HG03432 (cell line): ENCODE data around the gene ARSG.
A peak's percentile ranks its signal among the peaks of the same experiment; 100 is the strongest.

Source experiments
- ATAC-seq: cut with Tn5 transposase; IDR thresholded peaks from one replicate; pipeline ENCODE4 v1.9.1; 2021; ENCODE audit warnings: mild to moderate bottlenecking, moderate library complexity; ENCODE audit not compliant: unreplicated experiment

ARSG gene

DNA sequence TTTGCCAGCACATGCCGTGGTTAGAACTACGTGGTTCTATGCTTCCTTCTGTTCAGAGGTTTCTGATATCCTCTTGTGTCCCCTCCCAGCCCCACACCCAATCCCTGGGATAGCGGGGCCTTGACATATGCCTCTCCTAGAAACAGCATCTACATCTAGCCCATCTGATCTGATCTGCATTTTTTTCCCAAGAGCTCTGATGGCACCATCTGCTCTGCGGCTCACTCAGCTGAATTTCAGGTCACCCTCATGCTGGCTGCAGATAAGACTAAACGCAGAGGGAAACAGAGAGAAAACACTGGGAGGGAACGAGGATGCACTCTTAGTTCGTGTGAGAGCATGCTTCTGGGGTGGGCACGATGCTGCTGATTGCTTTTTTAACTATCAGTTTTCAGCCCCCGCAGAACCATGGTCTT, 155.3 kb downstream of the ARSG start:
- ATAC-seq: no peak

DNA sequence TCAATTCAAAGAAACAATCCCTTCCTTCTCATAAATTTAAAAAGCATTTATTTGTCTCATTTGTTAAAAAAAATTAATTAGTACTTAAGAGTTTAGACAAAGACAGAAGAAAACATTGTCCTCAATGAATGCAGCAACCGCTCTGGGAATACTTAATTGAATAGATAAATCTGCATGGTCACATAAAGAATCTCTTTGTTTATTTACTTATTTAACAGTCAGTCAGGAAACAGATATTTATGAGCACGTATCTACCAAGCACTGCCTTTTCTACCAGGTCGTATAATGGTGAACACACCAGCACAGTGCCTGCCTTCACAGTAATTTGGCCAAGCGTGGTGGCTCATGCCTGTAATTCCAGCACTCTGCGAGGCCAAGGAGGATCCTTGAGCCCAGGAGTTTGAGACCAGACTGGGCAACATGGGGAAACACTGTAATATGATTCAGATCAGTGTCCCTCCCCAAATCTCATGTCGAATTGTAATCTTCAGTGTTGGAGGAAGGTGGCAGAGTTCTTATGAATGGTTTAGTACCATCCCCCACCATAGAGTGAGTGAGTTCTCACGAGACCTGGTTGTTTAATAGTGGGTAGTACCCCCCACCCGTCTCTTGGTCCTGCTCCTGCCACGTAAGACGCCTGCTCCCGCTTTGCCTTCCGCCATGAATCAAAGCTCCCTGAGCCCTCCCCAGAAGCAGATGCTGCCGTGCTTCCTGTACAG, 157.9 kb downstream of the ARSG start:
- no peak for ATAC-seq

DNA sequence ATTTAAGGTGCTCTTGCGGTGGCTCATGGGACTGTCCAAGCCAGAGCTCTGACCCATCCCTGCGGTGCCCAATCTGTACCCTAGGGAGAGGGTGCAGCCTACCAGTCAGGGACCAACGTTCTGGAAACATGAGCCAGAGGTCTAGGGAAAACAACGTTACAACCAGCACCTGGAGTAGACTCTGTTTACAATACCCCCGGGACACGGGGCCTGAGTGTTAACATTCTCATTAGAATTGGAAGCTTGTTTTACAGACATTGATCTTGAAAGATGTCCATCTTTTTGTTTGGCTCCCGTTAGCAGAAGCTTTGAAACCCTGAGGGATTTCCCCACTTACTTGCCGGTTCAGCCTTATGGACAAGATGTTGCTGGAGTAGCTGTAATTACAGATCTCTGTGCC, 159.1 kb downstream of the ARSG start:
- no peak for ATAC-seq

DNA sequence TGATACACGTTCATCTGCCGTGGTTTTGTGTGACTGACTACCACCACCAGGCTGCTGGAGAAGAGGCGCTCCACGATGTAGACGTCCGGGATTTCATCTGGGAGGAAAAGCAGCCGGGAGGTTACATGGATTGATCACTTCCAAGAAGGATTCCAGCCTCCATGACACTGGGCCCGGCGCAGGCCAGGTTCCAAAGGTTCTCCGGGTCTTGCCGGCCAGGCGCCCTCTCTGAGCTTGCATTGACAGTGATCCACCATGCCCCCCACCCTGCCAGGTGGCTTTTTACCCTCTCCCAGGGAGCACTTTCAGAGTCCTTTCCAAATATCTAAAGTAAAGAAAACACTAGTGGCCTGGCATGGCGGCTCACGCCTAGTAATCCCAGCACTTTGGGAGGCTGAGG, 159.5 kb downstream of the ARSG start:
- no peak for ATAC-seq

DNA sequence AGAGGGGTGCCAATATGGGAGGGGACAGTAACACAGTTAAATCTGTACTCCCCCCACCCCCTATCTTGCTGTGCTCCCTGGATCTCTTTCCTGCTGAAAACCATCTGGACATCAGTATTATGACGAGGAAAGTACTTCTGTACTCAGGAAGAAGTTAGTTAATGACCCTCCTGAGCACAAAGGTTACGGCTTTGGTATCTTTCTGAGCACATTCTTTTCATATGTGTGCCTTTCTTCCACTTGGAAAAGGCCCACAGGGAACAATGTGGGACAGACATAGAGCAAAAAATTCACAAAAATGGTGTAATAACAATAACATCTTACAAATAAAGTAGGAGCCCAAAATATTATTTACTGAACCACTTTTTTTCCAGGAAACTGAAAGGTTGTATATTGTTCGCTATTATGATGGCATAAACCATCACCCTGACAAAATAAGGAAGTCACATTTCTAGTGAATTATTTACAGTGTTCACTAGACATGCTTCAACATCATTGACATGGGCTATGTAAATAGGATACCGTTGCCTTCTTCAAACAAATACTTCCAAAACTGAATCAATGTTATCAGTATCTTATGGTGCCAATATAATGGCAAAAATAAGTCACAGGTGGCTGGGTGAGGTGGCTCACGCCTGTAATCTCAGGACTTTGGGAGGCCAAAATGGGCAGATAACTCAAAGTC, 160.5 kb downstream of the ARSG start:
- ATAC-seq: no peak

DNA sequence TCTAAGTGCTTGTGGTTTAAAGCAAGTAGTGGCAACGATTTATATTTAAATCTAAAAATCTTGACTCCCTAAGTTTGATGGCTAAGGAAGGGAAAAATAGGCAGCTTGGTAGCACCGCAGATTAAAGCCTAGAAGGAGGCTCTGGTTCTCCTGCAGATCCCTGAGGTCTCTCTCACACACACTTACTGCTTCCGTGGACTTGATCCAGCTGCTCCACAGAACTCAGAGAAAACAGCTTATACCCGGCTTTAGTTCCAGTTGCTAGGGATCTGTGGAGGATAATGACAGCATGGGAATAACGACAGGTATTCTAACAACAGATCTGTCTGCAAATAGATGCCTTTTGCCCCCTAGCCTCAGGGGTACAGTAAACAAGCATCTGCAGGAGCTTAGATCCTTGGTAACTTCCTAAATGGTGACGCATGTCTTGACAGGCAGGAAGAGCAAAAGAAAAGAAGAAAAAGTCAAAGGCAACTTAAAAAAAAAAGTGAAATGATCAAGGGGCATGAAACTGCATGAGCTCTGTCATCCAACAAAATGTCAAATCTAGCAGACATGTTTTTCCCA, 161.5 kb downstream of the ARSG start:
- no peak for ATAC-seq

DNA sequence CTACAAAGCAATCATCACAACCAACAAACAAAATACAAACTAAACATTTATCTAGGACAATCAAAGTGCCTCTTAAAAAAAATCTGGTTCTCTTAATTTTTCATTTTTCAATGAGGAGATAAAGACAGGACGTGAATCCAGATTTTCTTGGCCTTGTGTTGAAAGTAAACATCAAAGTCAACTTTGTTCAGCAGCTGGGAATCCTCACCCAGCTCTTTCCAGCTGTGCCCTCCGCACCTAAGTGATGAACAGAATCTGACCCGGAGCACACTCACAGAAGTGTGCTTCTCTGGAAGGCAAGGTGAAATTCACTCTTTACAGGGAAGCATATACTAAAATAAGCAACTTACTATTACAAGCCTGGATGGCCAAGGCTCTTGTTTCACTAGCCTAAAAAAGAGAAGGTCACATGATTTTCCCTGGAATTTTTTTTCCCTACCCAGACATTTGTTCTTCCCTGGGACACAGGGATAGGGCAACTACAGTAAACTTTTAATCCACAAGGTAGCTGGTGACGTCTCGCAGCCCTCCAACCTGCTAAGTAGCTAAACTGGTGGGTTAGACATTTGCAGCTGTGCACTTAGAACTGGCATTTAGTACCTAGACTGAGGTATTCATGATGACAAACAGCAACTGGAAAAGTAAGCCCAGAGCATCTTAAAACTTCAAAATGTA, 162.8 kb downstream of the ARSG start:
- no peak for ATAC-seq

DNA sequence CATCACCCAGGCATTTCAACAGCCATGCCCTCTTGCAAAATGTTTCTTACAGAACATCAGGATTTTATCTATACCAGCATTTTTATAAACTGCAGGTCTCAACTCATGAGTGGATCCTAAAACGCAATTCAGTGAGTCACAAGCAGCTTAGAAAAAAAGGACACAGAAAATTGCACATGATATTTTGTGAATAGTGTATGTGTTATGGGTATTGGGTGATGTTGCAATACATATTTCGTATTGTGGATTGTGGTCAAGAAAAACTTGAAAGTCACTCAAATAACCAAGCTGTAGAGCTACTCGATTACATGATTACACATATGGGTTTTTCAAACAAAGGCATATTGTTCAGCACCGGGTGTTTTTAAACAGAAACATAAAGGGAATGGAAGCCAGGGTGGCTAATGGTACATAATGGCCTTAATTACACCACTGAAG, 164.6 kb downstream of the ARSG start:
- no peak for ATAC-seq

DNA sequence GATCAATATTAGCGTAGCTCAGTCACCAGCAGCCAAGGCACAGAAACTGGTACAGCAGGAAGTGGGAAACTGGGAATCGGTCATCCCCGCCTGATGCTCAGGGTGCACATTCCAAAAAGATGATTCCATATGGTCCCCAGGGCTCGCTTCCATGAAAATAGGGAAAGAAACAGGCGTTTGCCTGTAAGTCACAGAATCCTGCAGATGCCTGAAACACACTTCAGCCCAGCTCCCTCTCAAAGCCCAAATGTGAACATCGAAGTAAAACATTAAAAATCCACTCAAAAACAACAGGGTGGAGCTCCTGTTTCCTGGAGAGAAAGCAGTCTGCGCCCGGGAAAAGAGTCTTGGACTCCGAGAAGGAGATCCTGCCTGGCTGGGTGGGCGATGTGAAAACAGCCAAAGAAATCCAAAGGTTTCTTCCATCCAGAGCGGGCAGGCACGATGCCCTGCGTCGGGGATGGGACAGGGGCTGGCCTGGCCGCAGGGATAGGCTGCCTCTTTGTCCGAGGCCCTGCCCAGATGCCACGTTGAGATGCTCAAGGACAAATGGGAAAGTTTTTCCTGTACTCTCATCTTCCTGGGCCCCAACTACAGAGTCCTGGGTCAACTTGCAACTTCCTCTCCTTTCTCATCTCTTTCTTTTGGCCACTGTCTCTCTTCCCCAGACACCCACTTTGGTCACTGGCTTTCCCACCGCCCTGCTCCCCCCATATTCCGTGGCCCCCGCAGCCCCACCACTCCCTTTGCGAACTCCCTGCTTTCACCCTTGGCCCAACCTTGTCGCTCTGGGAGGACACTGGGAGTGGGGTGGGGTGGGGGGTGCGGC, 165.3 kb downstream of the ARSG start:
- ATAC-seq: no peak

DNA sequence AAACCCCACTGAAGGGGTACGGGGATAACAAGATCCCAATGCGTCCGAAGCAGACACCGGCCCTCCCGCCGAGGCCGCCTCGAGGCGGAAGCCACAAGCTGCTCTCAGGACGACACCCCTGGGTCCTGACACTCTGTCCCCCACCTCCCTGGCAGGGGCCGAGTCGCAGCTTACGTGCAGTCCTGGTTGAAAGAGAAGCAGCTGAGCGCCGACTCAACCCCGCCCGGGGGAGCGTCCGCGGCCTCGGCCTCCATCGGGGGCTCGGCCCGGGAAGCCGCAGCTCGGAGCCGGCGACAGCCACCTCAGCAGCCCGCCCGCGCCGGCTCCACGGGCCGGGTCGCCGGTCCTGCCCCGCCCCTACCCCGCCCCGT, 165.9 kb downstream of the ARSG start, which contains the start of gene WIPI1:
WIPI1 (minus strand) TSS at position 329 of the 371 bp plus-strand sequence; CDS start at position 254, 75 bp downstream.
- peak; percentile 28 for ATAC-seq

DNA sequence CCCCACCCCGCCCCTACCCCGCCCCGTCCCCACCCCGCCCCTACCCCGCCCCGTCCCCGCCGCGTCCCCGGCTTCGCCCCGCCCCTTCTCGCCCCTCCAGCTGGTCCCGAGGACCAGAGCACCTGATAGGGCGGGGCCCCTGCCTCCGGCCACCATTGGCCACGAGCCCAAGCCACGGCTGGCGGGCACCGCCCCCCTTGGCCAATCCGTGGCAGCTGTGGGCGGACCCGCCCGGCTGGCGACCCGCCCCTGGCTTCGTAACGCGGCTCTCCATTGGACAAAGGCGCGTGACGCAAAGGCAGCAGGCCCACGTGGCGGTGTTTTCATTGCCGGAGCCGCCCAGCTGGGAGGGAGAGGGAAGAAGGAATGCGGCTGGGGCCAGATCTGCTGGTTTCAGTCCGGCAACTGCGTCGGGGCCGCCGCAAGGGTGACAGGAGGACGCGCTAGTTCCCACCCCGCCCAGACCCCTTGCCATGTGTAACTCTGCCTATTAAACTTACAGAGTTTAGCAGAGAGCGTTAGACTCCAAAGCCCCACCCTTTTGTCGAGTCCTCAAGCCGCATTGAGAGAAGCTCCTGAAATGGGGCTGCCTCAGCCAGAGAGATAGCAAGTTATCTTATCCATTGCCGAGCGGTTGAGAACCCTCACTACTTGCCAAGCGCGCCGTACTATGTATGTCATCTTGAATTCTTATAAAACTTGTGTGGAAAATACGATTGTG, 166.4 kb downstream of the ARSG start:
- peak; percentile 79 for ATAC-seq

DNA sequence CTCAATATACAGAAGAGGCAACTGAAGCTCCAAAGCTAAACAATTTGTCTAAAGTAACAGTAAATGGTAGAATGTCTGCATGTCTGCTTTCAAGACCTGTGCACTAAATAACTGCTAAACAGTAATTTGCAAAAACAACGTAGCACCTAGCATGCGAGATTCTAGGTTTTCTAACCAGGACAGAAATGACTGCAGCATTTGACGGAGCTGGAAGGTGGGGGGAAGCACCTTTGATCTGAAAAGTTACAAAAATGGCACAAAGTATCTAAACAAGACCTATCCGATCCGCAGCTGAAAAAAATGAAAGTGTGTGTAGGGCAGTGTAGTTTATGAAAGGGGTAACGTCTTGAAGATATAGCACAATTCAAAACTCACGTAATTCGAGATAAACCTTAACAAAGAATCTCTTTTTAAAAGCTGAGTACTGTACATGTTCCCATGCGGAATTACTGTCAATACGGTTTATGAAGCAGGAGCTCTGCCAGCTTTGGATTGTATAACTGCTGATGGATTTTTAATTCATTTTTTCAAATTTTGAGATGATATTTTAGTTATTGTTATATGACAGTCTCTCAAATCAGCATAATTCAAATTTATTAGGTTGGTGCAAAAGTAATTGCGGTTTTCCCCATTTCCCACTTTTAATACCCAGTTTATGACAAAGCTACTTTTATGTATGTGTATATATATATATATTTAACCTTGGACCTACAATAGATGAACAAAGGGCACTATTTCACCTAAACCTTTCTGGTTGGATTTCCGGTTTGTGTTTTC, 167.2 kb downstream of the ARSG start:
- ATAC-seq: no peak

DNA sequence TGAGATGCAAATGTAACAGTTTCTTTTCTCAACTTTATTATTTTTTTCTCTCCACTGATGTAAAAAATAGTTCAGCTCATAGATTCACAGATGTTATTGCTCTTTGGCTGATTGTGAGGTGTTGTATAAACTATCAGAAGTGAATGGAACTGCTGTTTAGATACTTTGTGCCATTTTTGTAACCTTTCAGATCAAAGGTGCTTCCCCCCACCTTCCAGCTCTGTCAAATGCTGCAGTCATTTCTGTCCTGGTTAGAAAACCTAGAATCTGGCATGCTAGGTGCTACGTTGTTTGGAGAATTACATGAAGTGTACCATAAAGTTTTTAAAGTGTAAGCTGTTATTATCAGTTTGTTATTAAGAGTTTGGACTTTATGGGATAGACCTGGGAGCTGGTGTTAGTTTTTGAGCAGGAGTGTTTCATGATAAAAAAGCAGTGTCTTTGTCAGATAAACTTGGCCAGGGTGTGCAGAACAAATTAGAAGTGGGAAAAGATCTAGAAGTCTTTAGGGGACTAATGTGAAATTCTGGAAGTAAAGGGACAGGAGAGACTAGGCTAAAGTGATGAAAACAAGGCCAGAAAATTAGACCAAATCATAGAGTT, 167.8 kb downstream of the ARSG start:
- ATAC-seq: peak; percentile 28

DNA sequence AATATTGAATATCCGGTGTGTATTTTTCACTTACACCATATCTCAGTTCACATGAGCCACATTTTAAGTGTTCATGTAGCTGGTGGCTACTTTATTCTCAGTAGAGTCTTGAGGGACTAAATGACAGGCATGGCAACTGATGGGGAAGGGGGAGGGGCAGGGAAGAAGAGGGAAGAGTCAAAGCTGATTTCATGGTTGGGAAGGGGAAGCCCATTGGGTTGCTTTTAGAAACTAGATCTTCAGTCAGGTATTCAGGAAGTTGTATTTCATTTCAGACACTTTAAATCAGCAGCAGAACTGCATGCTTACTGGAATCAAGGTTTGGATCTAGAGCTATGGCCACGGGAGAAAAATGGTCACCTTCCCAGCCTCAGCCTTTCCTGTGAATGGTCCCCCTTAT, 168.9 kb downstream of the ARSG start:
- ATAC-seq: no peak

DNA sequence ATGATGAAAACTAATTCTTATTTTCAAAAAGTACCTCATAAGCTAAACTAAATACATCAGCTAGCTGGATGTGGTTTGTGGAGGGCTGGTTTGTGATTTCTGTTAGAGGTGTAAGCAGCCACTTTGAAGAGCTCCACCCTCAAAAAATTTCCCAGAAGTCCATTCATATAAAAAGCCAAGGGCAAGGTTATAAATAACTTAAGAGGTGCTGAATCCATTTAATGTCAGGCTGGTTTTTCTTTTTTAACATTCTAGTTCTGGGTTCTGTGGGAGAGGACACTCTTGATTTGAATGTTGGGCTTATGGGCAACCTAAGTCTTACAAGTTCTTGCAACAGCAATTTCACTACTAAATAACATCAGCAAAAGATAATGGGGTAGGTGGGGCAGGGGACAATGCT, 169.4 kb downstream of the ARSG start:
- ATAC-seq: no peak

DNA sequence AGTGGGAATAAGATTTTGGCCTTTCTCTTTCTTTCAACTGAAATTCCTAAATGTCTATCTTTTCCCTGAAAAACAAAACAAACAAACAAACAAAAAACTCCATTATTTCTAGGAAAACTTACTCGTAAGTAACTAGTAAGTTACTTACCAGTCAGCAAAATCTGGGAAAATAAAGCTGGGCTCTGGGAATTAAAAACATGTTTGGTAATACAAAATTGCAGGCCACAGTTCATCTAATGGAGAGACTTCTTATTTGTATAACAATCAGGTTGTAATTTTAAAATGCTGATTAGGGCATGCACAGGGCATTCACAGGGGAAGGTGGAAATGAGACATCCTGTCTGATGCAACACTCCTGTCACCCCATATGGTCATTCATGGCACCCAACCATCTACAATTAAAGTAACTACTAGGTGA, 169.8 kb downstream of the ARSG start:
- ATAC-seq: no peak

DNA sequence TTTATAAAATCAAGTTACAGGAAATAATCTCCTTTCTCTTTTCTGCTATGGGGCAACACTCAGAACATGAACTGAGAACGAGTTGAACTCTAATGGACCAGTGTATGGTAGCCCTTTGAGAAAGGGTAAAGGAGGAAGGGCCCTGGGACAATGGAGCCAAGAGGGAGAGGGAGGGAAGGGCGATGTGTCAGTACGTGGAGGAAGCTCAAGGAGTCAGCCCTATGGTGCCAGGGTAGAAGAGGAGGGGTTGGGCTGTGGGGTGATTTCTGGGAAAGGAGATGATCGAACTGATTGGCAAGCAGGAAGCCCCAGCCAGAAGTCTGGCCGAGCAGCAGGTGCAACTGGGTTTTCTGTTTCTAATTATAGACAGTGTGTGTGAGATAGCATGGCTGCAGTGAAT, 170.3 kb downstream of the ARSG start:
- no peak for ATAC-seq

DNA sequence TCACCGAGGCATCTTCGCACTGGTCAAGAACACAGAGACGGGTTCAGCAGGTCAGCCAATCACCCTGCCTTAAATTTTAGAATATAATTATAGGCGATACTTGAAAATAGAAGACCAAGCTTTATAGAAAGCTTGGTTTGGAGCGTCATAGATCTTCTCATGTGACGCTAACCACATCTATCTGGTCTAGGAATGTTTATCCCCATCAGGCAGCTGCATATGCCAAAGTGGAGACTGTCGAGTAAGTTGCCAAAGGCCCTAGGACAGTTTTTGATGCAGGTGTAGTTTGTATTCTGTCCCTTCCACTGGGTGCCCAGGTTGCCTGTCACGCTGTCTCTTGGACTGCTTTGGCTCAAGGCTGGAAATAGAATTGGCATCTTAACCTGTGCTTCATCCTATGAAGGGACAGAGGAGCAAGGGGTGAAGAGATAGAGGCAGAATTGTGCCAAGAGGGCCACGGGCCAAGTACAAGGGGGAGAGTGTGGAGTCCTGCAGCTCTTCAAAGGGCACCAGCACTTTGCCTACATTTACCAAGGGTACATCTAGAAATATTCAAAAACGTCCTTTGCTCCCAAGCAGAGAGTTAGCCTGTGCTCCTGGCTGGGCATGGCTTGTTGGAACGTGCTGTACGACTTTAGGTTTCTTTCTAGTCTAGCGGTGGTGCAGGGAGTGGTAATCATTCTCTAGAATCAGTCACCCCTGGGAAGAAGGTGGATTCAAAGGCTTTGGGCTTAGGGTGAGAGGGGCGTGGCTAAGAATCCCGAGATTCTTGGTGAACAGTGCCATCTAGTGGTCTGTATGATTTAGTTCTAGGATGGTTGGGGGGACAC, 171.3 kb downstream of the ARSG start:
- ATAC-seq: peak; percentile 35
